ENCODE data around the gene PDCD1. TPM values are rescaled to one million over a fixed set of nuclear protein-coding genes. Genes with fewer than 3 reads are reported as not detected.

The PDCD1 gene
- total and polyA plus RNA-seq, 12 donors: 1.3 to 14.2 (median 3.2) TPM

GRCh38 chr2:241861264-241861663 is 2.6 kb upstream of the PDCD1 start:
- no peak for TF ChIP-seq CTCF (IDR thresholded peaks at IDR 0.05)
- intact Hi-C loops (cut with DNase I): loop anchor here in 2 of 10 donors (10.0 kb wide), 1 partner anchor 56 kb away; the partner anchor contains the start of gene NEU4 (in 2 of the 2)
- H3K36me3 ChIP-seq: no peaks in the 10 kb centered on the region
- no peaks in the 10 kb centered on the region for H3K9me3 ChIP-seq
- peaks cover 0 to 44% (median 23%) of the 10 kb centered on the region in 7 donors for H3K27me3 ChIP-seq
- no peak overlapping the region for H3K27ac ChIP-seq
- ATAC-seq (no peak), DNase-seq (no peak)
- H3K4me1 ChIP-seq: peaks cover 18 to 38% (median 21%) of the 10 kb centered on the region in 9 donors
- no peak overlapping the region for H3K4me3 ChIP-seq
- 97 to 100% methylated on average over 1 of the region's 1 CpG for WGBS, 2 donors

- peaks cover 18 to 38% (median 21%) of the 10 kb centered on the region in 9 donors for H3K4me1 ChIP-seq
- peak overlapping the region in 8 of 10 donors; percentile 27 to 47 (median 42) for H3K4me3 ChIP-seq
- peak overlapping the region; percentile 80 to 98 (median 92) for H3K27ac ChIP-seq
- DNase-seq: peak in 1 of 2 donors; percentile 29
- peaks cover 0 to 36% (median 19%) of the 10 kb centered on the region in 7 donors for H3K27me3 ChIP-seq
- peak in 4 of 9 donors; percentile 8 to 31 (median 28) for TF ChIP-seq CTCF (IDR thresholded peaks at IDR 0.05)
- intact Hi-C loops (cut with DNase I): loop anchor here in 2 of 10 donors (10.0 kb wide), 1 partner anchor 56 kb away; the partner anchor contains the start of gene NEU4 (in 2 of the 2)
- H3K36me3 ChIP-seq: no peaks in the 10 kb centered on the region
- no peaks in the 10 kb centered on the region for H3K9me3 ChIP-seq
- peak; percentile 20 to 60 (median 40) for ATAC-seq
- 87% methylated on average over 9 to 10 of the region's 10 CpGs for WGBS, 2 donors
Observed at GRCh38 chr2:241860184-241861078, 1.7 kb upstream of the PDCD1 start.

GRCh38 chr2:241859436-241860183 is 916 bp upstream of the PDCD1 start:
- WGBS, 2 donors: 23 to 26% methylated on average over 30 of the region's 30 CpGs
- DNase-seq: peak; percentile 67 to 73
- intact Hi-C loops (cut with DNase I): loop anchor here in 3 of 10 donors (10.0 kb wide), 2 partner anchors 55 to 125 kb away; partner anchors contain the start of genes NEU4 (in 2 of the 3) and D2HGDH (in 1 of the 3)
- TF ChIP-seq CTCF (IDR thresholded peaks at IDR 0.05): peak in 2 of 9 donors; percentile 26 to 35
- Histone ChIP-seq H3K27me3 (peaks cover 0 to 28% (median 18%) of the 10 kb centered on the region in 7 donors), H3K27ac (peak overlapping the region; percentile 80 to 98 (median 92)), H3K4me3 (peak overlapping the region in 8 of 10 donors; percentile 27 to 47 (median 42)), H3K4me1 (peaks cover 22 to 41% (median 27%) of the 10 kb centered on the region in 9 donors), H3K36me3 (no peaks in the 10 kb centered on the region), H3K9me3 (no peaks in the 10 kb centered on the region)
- ATAC-seq: peak; percentile 53 to 84 (median 71)
